Measurements from ENCODE around the gene USP12. TPM values are rescaled to one million over a fixed set of nuclear protein-coding genes. Genes with fewer than 3 reads are reported as not detected.
A peak's percentile ranks its signal among the peaks of the same experiment; 100 is the strongest.
"Not testable (repeated sequence)": the region's sequence is repeated elsewhere in the genome, so short reads cannot be mapped to it uniquely, and the experiment has no call there.

The USP12 gene
- 10 to 100 TPM in 7 of 9 donors, 1 to 10 TPM in 2; 4.6 to 20.0 (median 13.6) TPM for total RNA-seq
- polyA plus RNA-seq, result 10 to 100 TPM in 1 of 3 donors, 1 to 10 TPM in 2; 5.1 to 20.3 (median 7.5) TPM
- long read RNA-seq, donor 1, full-length matches to known transcripts, result 8 of 8 reads
- long read RNA-seq, donor 1, partial matches to known transcripts, result 0 of 8 reads
- long read RNA-seq, donor 1, other reads (novel, unspliced or antisense), result 0 of 8 reads
- long read RNA-seq, donor 2, full-length matches to known transcripts, result 3 of 3 reads
- long read RNA-seq, donor 2, partial matches to known transcripts, result 0 of 3 reads
- long read RNA-seq, donor 2, other reads (novel, unspliced or antisense), result 0 of 3 reads
- long read RNA-seq, donor 3, full-length matches to known transcripts, result 7 of 7 reads
- long read RNA-seq, donor 3, partial matches to known transcripts, result 0 of 7 reads
- long read RNA-seq, donor 3, other reads (novel, unspliced or antisense), result 0 of 7 reads
- long read RNA-seq, donor 4, partial matches to known transcripts, result 0 of 3 reads
- long read RNA-seq, donor 4, other reads (novel, unspliced or antisense), result 3 of 3 reads
- long read RNA-seq, donor 5, full-length matches to known transcripts, result 7 of 10 reads
- long read RNA-seq, donor 5, partial matches to known transcripts, result 0 of 10 reads
- long read RNA-seq, donor 5, other reads (novel, unspliced or antisense), result 3 of 10 reads
- long read RNA-seq, donor 6, partial matches to known transcripts, result 1 of 1 reads
- long read RNA-seq, donor 6, other reads (novel, unspliced or antisense), result 0 of 1 reads
- long read RNA-seq, donor 7, result 0 reads
- long read RNA-seq, donor 8, full-length matches to known transcripts, result 5 of 5 reads
- long read RNA-seq, donor 8, partial matches to known transcripts, result 0 of 5 reads
- long read RNA-seq, donor 8, other reads (novel, unspliced or antisense), result 0 of 5 reads
- long read RNA-seq, donor 9, full-length matches to known transcripts, result 4 of 4 reads
- long read RNA-seq, donor 9, partial matches to known transcripts, result 0 of 4 reads
- long read RNA-seq, donor 9, other reads (novel, unspliced or antisense), result 0 of 4 reads
- long read RNA-seq, donor 10, full-length matches to known transcripts, result 2 of 2 reads
- long read RNA-seq, donor 10, partial matches to known transcripts, result 0 of 2 reads
- long read RNA-seq, donor 10, other reads (novel, unspliced or antisense), result 0 of 2 reads

- DNase-seq, result peak in 2 of 7 donors; percentile 48 to 58
- H3K9me3 ChIP-seq (replicated peaks in 1 of 3), result no peaks in the 10 kb centered on the region
- TF ChIP-seq POLR2A (IDR thresholded peaks at IDR 0.05) (peak; percentile 49 to 62), CTCF (IDR thresholded peaks at IDR 0.05) (no peak)
- intact Hi-C loops (cut with DNase I), result loop anchor here in 1 of 2 donors (5.0 to 10.0 kb wide), 2 partner anchors 73 to 184 kb away; no protein-coding TSS in a partner anchor
- H3K36me3 ChIP-seq (replicated peaks in 1 of 2), result no peaks in the 10 kb centered on the region
- WGBS, 4 donors, result 0% methylated on average over 3 to 88 of the region's 88 CpGs; no CpG with 5 or more reads in 1 of the 4 donors
- H3K27ac ChIP-seq, result peak within 1 kb of the TSS; percentile 72 to 96 (median 90)
- peak within 1 kb of the TSS; percentile 33 to 100 (median 84) for H3K4me3 ChIP-seq
- peaks cover 0 to 31% of the 10 kb centered on the region in 2 donors for H3K4me1 ChIP-seq (replicated peaks in 1 of 2)
- H3K27me3 ChIP-seq, result no peaks in the 10 kb centered on the region
Observed at GRCh38 chr13:27171244-27171826, at the start of gene USP12. Gene USP12 (minus strand): TSS chr13:27171811. CDS start chr13:27171639, 172 bp downstream.

- Histone ChIP-seq H3K27me3 (no peaks in the 10 kb centered on the region), H3K36me3 (replicated peaks in 1 of 2) (no peaks in the 10 kb centered on the region), H3K4me1 (replicated peaks in 1 of 2) (no peaks in the 10 kb centered on the region), H3K4me3 (no peak overlapping the region), H3K27ac (no peak overlapping the region), H3K9me3 (replicated peaks in 1 of 3) (no peaks in the 10 kb centered on the region)
- TF ChIP-seq CTCF (IDR thresholded peaks at IDR 0.05), result no peak
- TF ChIP-seq POLR2A (IDR thresholded peaks at IDR 0.05), result no peak
- 70 to 89% (median 83%) methylated on average over 2 to 19 of the region's 19 CpGs for WGBS, 4 donors
- intact Hi-C loops (cut with DNase I), result no loop called here
- DNase-seq, result no peak
Observed at GRCh38 chr13:27219611-27220010, 48.0 kb upstream of the USP12 start.

GRCh38 chr13:27218861-27219260 lies 47.2 kb upstream of the USP12 start:
- H3K27ac ChIP-seq; DNase-seq; intact Hi-C loops (cut with DNase I); H3K9me3 ChIP-seq (replicated peaks in 1 of 3); H3K36me3 ChIP-seq (replicated peaks in 1 of 2); H3K27me3 ChIP-seq; H3K4me1 ChIP-seq (replicated peaks in 1 of 2); H3K4me3 ChIP-seq: not testable (repeated sequence)
- WGBS, 4 donors, result 59 to 79% (median 74%) methylated on average over 1 of the region's 1 CpG

GRCh38 chr13:27217791-27218190 lies 46.2 kb upstream of the USP12 start:
- H3K4me1 ChIP-seq (replicated peaks in 1 of 2); H3K4me3 ChIP-seq; H3K36me3 ChIP-seq (replicated peaks in 1 of 2); H3K27ac ChIP-seq; H3K9me3 ChIP-seq (replicated peaks in 1 of 3); intact Hi-C loops (cut with DNase I); H3K27me3 ChIP-seq; DNase-seq: not testable (repeated sequence)
- 71 to 86% (median 79%) methylated on average over 2 of the region's 2 CpGs for WGBS, 4 donors

GRCh38 chr13:27213386-27213785 lies 41.8 kb upstream of the USP12 start:
- H3K4me3 ChIP-seq; intact Hi-C loops (cut with DNase I); H3K27me3 ChIP-seq; DNase-seq; H3K36me3 ChIP-seq (replicated peaks in 1 of 2); H3K4me1 ChIP-seq (replicated peaks in 1 of 2); H3K9me3 ChIP-seq (replicated peaks in 1 of 3); H3K27ac ChIP-seq: not testable (repeated sequence)
- WGBS, 4 donors, result 94 to 98% (median 95%) methylated on average over 5 of the region's 5 CpGs
